Omental fat pad (tissue), 4 donors: ENCODE measurements around the gene MESP1. TPM values are rescaled to one million over a fixed set of nuclear protein-coding genes. Genes with fewer than 3 reads are reported as not detected.

ENCODE experiments used
- ATAC-seq: fragments of 150-250 bp; one replicate; pipeline ENCODE4 v1.9.1; 2016; ENCODE audit warnings: mild to moderate bottlenecking, moderate library complexity; ENCODE audit not compliant: low FRiP score
- DNase-seq: peaks from one replicate; pipeline ENCODE4 v3.0.0-alpha.2; 2019; ENCODE audit warnings: low spot score
- total RNA-seq, 4 donors: library from RNA; depleted of rRNA; stranded (reverse); fragments of >200 nt; gene quantifications; one replicate each; pipeline ENCODE4 v1.1.0, GENCODE V29; 2016
- TF ChIP-seq, protein P1 (sequence below), 3 donors: fragments of 450-650 bp; IDR thresholded peaks; one replicate each; pipeline ENCODE4 v1.5.1; 2016 to 2017; ENCODE audit warnings: antibody characterized with exemption in 3 of 3, mild to moderate bottlenecking in 3 of 3, moderate library complexity in 2 of 3

The MESP1 gene
- total RNA-seq, 4 donors from 2014 or later = 4.0 to 16.2 (median 6.5) TPM

GRCh38 chr15:89774492-89774891 lies 23.4 kb upstream of the MESP1 start:
- TF ChIP-seq, protein P1, sequence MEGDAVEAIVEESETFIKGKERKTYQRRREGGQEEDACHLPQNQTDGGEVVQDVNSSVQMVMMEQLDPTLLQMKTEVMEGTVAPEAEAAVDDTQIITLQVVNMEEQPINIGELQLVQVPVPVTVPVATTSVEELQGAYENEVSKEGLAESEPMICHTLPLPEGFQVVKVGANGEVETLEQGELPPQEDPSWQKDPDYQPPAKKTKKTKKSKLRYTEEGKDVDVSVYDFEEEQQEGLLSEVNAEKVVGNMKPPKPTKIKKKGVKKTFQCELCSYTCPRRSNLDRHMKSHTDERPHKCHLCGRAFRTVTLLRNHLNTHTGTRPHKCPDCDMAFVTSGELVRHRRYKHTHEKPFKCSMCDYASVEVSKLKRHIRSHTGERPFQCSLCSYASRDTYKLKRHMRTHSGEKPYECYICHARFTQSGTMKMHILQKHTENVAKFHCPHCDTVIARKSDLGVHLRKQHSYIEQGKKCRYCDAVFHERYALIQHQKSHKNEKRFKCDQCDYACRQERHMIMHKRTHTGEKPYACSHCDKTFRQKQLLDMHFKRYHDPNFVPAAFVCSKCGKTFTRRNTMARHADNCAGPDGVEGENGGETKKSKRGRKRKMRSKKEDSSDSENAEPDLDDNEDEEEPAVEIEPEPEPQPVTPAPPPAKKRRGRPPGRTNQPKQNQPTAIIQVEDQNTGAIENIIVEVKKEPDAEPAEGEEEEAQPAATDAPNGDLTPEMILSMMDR (IDR thresholded peaks at IDR 0.05) = no peak
- DNase-seq (no peak), ATAC-seq (no peak)

DNA sequence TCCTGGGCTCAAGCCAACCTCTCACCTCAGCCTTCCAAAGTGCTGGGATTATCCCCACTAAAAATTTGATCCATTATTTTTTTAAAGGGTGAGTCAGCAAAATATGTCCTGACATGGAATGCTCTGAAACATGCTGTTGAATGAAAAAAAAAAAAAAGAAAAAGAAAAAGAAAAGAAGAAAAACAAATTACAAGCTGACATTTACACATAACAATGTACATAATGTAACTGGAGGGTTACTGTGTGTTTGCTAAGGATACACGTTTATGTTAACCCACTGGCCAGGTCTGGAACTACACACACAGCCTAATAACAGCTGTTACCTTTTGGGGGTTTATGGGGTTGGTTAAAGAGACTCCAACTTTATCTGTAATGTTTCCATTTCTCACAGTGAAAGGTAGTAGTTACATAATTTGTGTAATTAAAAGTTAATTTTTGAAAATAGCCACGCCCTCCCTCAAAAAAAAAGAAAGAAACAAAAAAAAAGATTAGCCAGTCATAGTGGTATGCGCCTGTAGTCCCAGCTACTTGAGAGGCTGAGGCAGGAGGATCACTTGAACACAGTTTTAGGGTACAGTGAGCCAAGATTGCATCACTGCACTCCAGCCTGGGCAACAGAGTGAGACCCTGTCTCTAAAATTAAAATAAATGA lies 22.0 kb upstream of the MESP1 start:
- ATAC-seq (no peak), DNase-seq (no peak)
- TF ChIP-seq, protein P1 (IDR thresholded peaks at IDR 0.05) = no peak

DNA sequence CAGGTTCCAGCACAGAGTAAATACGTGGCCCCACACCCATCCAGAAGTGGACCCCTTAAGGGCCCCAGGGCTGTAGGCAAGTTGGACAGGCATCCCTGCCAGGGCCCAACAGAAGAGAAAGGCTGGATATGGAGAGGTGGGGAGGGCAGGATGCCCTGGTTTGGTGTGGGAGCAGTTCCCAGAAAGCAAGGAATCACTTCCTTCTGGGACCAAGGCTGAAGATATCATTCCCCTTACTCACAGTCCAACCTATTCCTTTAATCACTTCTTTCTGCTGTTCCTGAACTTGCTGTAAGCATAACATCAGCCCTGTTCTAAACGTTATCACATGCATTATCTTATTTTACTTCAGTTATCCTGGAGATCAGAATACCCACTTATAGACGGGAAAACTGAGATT lies 19.0 kb upstream of the MESP1 start:
- TF ChIP-seq, protein P1 (IDR thresholded peaks at IDR 0.05) = no peak
- DNase-seq (no peak), ATAC-seq (no peak)

GRCh38 chr15:89769366-89769765 lies 18.3 kb upstream of the MESP1 start:
- TF ChIP-seq, protein P1 (IDR thresholded peaks at IDR 0.05) = no peak
- DNase-seq (no peak), ATAC-seq (no peak)

DNA sequence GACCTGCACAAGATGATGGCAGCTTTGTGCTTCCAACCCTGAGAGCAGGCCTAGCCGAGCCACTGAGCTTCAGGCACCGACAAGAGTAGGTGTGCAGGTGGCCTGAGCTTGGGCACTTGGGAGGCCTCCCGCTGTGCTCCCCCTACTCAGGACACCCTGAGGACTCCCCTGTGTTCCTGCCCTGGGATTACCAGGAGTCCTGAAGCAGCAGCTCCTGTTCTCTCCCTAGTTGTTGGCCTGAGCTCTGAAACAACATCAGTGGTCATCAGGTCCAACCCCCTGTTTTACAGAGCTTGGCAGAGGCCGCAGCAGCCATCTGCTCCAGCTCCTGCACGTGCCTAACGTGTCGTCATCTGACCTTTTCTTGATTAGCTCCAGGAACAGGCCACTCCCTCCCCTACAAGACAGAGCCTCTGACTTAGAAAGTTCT lies 17.0 kb upstream of the MESP1 start:
- no peak for DNase-seq
- ATAC-seq = peak; percentile 39
- TF ChIP-seq, protein P1 (IDR thresholded peaks at IDR 0.05) = no peak

GRCh38 chr15:89767411-89767915 lies 16.4 kb upstream of the MESP1 start:
- TF ChIP-seq, protein P1 (IDR thresholded peaks at IDR 0.05) = no peak
- no peak for DNase-seq
- ATAC-seq = no peak
